ENCODE measurements around the gene DNAJC5. TPM values are rescaled to one million over a fixed set of nuclear protein-coding genes. Genes with fewer than 3 reads are reported as not detected.

The DNAJC5 gene
- total RNA-seq, 1 donor from 2014 or later: 47.3 TPM

- ATAC-seq: no peak
- no peak for DNase-seq
- intact Hi-C loops (cut with micrococcal nuclease): no loop called here
Observed at GRCh38 chr20:63932606-63933160, 37.8 kb downstream of the DNAJC5 start.

DNA sequence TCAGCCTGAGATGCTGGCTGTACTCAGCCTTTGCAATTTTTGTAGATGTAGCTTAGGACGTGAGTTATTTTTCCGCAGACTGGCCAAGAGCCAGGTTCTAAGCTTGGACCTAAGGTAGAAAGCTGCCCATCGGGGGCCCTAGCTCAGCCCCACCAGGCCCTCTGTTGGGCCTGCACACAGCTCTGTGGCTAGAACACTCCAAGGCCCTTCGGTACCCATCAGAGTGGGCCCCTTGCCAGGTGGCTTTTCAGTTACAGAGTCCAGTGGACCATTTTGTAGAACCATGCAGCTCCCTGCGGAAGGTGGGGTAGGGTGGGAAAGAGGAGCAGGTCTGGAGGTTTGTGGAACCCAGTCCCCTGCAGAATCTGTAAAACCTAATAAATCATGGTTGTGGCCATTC, 38.7 kb downstream of the DNAJC5 start:
- ATAC-seq (no peak), DNase-seq (no peak)
- intact Hi-C loops (cut with micrococcal nuclease): no loop called here

DNA sequence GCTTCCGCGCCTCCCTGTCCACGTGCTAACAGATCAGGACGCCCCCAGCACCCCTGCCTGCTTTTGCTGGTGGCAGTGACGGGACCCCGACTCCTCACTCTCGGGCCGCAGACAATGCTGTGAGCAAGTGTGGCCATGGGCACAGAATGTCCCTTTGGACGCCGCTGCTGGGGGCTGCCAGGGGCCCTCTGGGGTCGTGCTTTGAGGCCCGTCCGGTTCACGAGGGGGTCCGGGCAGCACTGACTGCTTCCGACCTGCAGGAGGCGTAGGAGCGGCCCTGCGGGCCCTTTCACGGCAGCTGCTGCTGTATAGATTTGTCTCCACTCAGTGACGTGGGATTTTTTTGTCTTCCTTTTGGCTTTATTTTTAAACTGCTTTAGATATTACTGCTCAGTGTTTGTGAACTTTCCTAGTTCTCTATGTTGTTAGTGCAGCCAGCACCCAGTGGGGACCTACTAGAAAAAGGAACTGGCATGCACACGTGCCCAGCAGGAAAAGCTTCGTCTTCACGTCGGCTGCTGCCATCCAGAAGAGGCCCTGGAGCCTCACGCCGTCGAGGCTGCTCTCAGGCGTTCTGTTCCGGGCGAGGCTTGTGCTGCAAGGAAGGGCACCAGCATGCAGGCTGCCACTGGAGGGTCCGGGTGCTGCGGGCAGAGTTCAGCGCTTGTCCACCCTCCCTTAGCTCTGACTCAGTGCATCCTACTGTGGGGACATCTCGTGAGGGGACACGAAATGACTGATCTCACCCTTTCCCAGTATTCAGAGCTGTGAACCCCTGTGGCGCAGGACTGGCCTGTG, 39.5 kb downstream of the DNAJC5 start:
- DNase-seq: peak; percentile 37
- no peak for ATAC-seq
- intact Hi-C loops (cut with micrococcal nuclease): no loop called here

GRCh38 chr20:63935447-63935846, 40.5 kb downstream of the DNAJC5 start:
- DNase-seq (no peak), ATAC-seq (no peak)
- intact Hi-C loops (cut with micrococcal nuclease): no loop called here

DNA sequence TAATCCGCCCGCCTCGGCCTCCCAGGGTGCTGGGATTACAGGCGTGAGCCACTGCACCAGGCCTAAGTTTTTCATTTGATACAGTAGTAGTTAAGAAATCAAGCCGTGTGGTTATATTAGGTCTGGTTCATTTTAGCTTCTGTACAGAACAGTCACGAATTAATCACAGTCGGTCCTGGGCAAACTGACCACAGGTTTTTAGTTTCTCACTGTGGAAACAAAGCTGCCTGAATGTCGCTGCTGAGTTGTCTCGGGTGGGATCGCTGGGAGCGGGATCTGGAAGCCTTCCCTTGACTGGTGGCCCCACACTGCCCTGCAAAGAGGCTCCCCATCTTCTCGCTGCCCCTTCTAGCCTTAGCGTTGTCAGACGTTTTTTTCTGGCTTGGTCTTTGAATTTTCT, 42.7 kb downstream of the DNAJC5 start:
- no peak for DNase-seq
- no peak for ATAC-seq
- intact Hi-C loops (cut with micrococcal nuclease): no loop called here

DNA sequence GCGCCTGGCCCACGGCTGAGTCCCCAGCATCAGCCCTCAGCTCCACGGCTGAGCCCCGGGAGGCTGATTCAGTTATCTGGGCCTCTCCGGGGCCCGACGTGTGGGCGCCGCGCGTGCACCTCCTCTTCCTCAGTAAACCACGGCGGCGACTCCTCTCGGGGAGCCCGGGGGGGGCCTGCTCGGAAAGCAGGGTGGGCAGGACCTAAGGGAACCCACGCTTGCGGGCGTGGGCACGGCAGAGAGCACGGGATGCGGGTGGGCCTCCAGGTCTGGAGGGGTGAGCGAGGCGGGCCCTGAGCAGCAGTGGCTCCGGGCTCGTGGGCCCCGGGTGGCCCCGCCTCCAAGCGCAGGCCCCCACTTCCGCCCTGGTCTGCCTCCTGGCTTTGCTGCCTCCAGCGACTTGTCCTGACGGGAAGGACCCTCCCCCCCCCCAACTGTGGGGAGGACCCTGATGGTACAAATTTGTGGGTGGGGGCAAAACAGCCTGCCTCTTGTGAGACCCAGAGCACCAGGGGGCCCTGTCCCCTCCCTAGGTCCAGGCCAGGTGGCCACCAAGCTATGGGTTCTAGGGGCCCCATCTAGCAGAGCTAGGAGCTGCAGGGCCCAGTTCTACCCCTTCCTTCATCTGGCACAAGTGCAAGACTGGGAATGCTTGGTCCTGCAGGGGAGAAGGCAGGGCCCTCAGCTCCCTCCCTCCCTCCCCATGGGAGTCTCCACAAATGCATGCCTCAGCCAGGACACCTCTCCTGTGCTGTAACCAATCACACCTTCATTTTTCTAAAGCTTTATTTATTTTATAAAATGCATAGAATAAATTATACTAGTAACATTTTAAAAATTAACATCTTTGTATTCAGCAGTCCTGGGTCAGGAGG, 44.4 kb downstream of the DNAJC5 start:
- no peak for ATAC-seq
- DNase-seq: peak; percentile 31
- intact Hi-C loops (cut with micrococcal nuclease): no loop called here

DNA sequence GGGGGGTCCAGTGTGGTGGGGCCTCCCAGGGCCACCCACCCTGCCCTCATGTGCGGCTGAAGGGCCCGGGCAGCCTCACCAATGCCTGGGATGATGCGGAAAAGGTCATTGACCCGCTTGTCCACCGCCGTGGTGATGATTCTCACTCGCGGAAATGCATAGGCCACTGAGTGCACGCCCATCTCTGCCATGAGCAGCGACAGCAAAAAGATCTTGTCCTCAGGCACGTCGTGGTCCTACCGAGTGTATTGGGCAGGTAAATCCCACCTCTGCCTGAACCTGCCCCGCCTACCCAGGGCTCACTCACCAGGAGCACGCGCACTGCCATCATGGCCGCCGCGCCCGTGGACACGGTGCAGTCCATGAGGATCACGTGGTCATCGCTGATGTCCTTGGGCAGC, 45.1 kb downstream of the DNAJC5 start:
- ATAC-seq (no peak), DNase-seq (no peak)
- intact Hi-C loops (cut with micrococcal nuclease): no loop called here

DNA sequence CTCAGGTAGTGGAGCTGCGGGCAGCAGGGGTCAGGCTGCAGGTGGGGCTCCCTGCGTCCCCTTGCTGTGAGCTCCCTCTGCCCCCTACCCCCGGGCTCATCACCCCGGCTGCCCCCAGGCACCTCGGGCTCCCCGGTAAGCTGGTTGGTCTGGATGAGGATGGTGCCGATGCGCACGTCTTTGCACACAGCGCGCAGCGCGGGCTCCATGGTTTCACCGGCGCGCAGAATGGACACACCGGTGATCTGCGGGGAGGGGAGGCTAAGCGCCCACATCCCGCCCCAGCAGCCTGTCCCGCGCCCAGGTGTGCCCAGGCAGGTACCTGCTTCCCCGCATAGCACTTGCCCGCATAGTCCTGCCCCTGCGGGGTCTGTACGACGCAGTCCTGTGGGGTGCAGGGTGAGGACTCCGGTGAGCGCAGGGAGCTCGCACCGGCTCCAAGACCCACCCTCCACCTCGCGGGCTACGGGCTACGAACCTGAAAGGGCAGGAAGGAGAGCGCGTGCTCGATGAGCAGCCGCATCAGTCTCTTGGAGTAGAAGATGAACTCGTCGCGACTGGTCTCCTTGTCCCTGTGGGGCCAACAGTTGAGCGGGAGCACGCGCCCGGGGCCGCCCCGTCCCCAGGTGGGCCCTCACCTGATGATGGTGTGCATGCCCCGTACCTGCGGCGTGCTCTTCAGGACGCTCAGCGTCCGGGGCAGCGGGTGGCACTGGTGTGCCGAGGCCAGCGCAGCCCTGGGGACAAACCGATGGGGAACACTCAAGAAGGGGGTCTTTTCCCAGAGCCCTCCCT, 45.7 kb downstream of the DNAJC5 start:
- intact Hi-C loops (cut with micrococcal nuclease): no loop called here
- DNase-seq (peak; percentile 36), ATAC-seq (no peak)

DNA sequence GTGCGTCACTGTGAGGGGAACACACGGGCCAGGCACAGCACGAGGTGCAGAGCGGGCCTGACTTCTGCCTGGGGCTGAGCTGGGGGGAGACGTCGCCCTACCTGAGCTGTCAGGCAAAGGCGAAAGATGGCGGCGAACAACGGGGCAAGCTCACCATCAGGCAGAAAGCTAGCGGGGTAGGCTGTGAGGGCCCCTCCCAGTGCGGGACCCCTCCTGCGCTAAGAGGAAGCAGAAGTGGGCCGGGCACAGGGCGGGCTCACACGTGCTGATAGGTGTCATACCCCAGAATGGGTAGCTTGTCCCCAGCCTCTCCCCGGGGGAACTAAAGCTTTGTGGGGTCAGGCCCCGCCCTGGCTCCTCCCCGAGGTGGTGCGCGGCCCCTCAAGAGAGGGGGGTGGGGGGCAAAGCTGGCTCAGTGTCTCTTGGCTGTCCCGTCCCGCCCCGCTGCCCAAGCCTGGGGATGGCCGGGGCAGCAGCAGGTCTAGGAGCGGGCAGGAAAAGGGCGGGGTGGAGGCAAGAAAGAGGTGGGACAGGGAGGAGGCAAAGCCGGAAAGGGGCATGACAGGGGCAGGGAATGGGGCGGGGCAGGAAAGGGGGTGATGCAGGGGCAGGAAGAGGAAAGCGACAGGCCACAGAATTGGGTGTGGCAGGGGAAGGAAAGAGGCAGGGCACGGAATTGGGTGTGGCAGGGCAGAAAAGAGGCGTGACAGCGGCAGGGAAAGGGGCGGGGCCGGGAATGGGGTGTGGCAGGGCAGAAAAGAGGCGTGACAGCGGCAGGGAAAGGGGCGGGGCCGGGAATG, 46.6 kb downstream of the DNAJC5 start:
- intact Hi-C loops (cut with micrococcal nuclease): no loop called here
- DNase-seq: peak; percentile 64
- ATAC-seq: peak; percentile 20

DNA sequence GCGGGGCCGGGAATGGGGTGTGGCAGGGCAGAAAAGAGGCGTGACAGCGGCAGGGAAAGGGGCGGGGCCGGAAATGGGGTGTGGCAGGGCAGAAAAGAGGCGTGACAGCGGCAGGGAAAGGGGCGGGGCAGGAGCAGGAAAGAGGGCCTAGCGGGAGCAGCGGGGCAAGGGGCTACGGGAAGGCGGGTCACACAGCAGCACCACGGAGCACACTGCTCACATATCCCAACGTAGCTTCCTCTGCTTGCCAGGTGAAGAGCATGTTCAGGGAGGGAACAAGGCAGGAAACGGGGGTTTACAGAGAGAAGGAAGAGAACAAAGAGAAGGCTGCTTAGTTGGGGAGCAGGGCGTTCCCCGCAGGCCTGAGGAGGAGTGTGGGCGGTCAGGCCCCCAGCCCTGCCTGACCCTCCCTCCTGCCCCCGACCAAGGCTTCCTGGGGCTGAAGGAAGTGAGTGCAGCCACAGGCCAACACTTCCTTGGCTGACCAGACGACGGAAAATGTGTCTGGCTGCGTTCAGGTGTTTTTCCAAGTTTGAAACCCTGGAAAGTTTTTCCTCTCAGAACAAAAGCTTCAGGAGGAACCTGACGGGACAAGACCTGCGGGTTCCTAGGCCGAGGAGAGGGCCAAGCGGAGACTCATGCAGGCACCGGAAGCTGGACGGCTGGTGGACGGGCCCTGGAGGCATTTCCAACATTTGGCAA, 47.5 kb downstream of the DNAJC5 start:
- intact Hi-C loops (cut with micrococcal nuclease): no loop called here
- ATAC-seq: no peak
- DNase-seq: peak; percentile 53

- peak; percentile 22 for DNase-seq
- no peak for ATAC-seq
- intact Hi-C loops (cut with micrococcal nuclease): no loop called here
Observed at GRCh38 chr20:63942969-63943807, 48.3 kb downstream of the DNAJC5 start.

DNA sequence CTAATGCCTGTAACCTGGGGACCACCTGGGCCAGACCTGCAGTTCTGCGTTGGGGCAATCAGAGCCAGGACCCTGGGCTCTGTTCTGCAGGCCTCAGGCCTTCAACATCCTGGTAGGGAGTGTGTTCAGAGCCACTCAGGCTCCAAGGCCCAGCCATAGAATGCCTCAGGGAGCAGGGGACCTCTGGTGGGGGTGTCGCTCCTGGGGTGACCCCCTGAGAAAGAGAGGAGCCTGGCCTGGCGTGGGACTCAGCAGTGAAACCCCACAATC, 48.8 kb downstream of the DNAJC5 start:
- DNase-seq (peak; percentile 31), ATAC-seq (no peak)
- intact Hi-C loops (cut with micrococcal nuclease): no loop called here

DNA sequence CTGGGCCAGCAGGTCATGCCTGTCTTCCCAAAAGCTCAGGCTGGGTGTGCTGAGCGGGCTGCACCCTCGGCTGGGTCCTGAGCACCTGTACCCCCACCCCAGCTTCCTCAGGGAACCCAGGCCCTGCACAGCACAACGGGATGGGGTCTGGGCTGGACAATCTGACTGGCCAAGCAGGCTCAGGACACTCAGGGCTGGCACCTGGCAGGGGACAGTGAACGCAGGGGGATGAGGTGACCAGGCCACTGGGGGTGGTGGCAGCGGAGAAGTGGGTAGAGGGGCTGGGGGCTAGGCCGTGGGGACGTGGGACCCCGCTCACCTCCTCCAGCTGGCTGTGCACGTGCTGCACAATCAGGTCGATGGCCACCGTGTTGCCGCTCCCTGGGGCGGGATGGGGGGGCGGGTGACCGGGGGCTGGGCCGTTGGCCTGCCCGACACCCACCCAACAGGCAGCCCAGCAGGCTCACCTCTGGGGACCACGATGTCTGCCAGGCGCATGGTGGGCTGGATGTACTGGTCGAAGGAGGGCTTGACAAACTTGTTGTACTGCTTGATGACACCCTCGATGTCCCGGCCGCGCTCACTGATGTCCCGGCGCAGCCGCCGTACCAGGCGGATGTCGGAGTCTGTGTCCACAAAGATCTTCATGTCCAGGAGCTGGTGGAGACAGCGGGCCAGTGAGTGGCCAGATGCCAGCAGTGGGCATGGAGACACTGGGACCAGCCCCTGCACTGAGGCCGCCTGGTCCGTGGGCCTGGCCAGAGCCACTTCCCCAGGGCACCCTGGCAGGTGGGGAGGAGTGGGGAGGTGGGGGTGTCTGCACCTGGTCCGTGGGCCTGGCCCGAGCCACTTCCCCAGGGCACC, 49.4 kb downstream of the DNAJC5 start:
- no peak for ATAC-seq
- intact Hi-C loops (cut with micrococcal nuclease): no loop called here
- DNase-seq: peak; percentile 32

GRCh38 chr20:63945031-63945658, 50.2 kb downstream of the DNAJC5 start:
- intact Hi-C loops (cut with micrococcal nuclease): no loop called here
- DNase-seq: peak; percentile 32
- no peak for ATAC-seq

DNA sequence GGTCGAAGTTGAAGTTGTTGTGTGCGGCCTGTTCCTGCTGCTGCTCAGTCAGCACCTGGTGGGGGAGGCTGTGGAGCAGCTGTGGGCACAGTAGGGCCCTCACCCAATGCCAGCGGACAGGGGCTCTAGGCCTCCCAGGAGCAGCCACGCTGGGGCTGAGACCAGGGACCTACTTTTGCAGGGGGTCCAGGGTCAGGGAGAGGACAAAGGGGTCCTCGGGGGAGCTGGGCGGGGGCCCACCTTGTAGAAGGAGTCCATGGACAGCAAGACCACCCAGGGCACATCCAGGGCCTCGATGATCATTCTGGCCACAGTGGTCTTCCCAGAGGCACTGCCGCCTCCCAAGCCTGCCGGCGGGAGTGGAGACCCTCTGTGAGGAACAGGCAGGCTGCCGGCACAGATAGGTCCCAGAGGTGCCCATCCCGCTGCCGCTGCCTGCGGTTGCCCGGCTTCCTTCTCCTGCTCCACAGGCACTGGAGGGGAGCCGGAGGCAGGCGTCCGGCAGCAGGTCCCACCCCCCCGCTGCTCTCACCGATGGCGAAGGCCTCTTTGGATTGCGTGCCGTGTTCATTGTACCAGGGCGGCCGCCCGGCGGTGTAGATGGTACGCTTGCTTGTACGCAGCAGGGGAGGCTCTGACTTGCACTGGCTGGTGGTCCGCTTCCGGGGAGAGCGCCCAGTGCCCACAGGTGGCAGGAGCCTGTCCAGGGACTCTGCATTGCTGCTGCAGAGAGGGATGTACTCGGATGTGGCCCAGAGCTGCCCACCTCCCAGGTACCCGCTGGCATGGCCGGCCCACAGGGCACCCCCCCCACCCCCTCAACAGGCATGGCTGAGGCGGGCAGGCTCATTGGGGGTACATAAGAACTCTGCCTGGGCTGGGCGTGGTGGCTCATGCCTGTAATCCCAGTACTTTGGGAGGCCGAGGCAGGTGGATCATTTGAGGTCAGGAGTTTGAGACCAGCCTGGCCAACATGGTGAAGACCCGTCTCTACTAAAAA, 51.3 kb downstream of the DNAJC5 start:
- peak; percentile 30 for DNase-seq
- no peak for ATAC-seq
- intact Hi-C loops (cut with micrococcal nuclease): no loop called here
